Psoas muscle (tissue), 8 donors: ENCODE results near the gene SGO2. TPM values are rescaled to one million over a fixed set of nuclear protein-coding genes. Genes with fewer than 3 reads are reported as not detected.

ENCODE experiments used
- ATAC-seq, 4 donors: fragments of 200-7000 bp; cut with Tn5 transposase; one replicate each; pipeline ENCODE4 v1.9.1; 2020; ENCODE audit warnings: moderate library complexity in 3 of 4, mild to moderate bottlenecking in 2 of 4
- DNase-seq, 2 donors: peaks; one replicate each; pipeline ENCODE4 v3.0.0-alpha.2; 2020
- H3K27ac ChIP-seq: fragments of 200-600 bp; one replicate; pipeline ENCODE4 v1.8.0; 2022
- H3K27me3 ChIP-seq, 3 donors: fragments of 200-600 bp in 1 of 3; one replicate each; pipeline versions ENCODE4 v1.6.1 to v1.8.0; 2013 to 2022; ENCODE audit warnings: low read length in 2 of 3, mild to moderate bottlenecking in 2 of 3, moderate library complexity in 1 of 3; ENCODE audit not compliant: insufficient read depth in 3 of 3
- H3K36me3 ChIP-seq, 2 donors: fragments of 200-600 bp in 1 of 2; one replicate each; pipeline versions ENCODE4 v1.6.1 to v1.8.0; 2013 to 2022; ENCODE audit warnings: low read depth in 1 of 2, mild to moderate bottlenecking in 1 of 2, moderate library complexity in 1 of 2; ENCODE audit not compliant: insufficient read depth in 1 of 2
- H3K4me1 ChIP-seq: fragments of 200-600 bp; one replicate; pipeline ENCODE4 v1.8.0; 2022
- H3K4me3 ChIP-seq: fragments of 200-600 bp; one replicate; pipeline ENCODE4 v1.8.0; 2022; ENCODE audit warnings: mild to moderate bottlenecking
- H3K9me3 ChIP-seq: fragments of 200-600 bp; one replicate; pipeline ENCODE4 v1.8.0; 2022
- CTCF ChIP-seq: fragments of 200-600 bp; IDR thresholded peaks from one replicate; pipeline ENCODE4 v1.8.0; 2022; ENCODE audit warnings: antibody characterized with exemption
- WGBS, 3 donors: extraction: QIAGEN DNeasy Blood & Tissue Kit; methylation state at CpG; one replicate each; pipeline versions ENCODE4 v1.1.6 to v1.1.7; 2013; 5-methylcytosine and 5-hydroxymethylcytosine counted together
- intact Hi-C, 2 donors: fragments of 100-400 bp; cut with DNase I; formaldehyde crosslinking; loops; one replicate each; pipeline versions ENCODE4 v1.11.0 to v1.14.2; 2022
- polyA plus RNA-seq, 3 donors: library from polyadenylated mRNA; stranded (reverse); fragments of 200-250 nt; gene quantifications; one replicate each; pipeline ENCODE4 v1.2.3, GENCODE V29; 2013
- total RNA-seq, 4 donors: library from RNA; stranded (reverse); fragmentation: NEBNext Ultra II Directional in 2 of 4; extraction: Animal tissue kit (Norgen Biotek cat#: 25700) in 2 of 4; gene quantifications; one replicate each; pipeline versions ENCODE4 v1.2.1 to v1.2.4, GENCODE V29; 2021 to 2023
- donor health status: healthy with polysubstance abuse.
- donor health status: DM: no; HTN: no; CAD: no; lungs with moderate emphysema.
- donor health status: Bipolar disorder and iron deficiency.
- donor health status: healthy.
- donor health status: DM: yes; HTN: yes; CAD: no.
- donor health status: DM: no; HTN: no; CAD: no.
- donor health status: DM: no; HTN: no; CAD: no.
- donor health status: DM: yes; HTN: yes; CAD: no.

The SGO2 gene
- total and polyA plus RNA-seq, 7 donors = 0.22 to 2.6 (median 0.57) TPM

- H3K4me1 ChIP-seq = peaks cover 7% of the 10 kb centered on the region
- peaks cover 0 to 10% of the 10 kb centered on the region in 2 donors for H3K36me3 ChIP-seq
- DNase-seq (no peak), ATAC-seq (no peak)
- intact Hi-C loops = loop anchor here in 1 of 2 donors (5.0 kb wide), 1 partner anchor 175 kb away; the partner anchor contains the start of gene SPATS2L
- no peaks in the 10 kb centered on the region for H3K27me3 ChIP-seq
- TF ChIP-seq CTCF = no peak
- H3K27ac ChIP-seq = no peak overlapping the region
- H3K4me3 ChIP-seq = no peak overlapping the region
- no peaks in the 10 kb centered on the region for H3K9me3 ChIP-seq
These were observed 43.8 kb upstream of the SGO2 start for GRCh38 chr2:200482194-200482593.

GRCh38 chr2:200483729-200484198, 42.2 kb upstream of the SGO2 start:
- no peaks in the 10 kb centered on the region for H3K9me3 ChIP-seq
- H3K27me3 ChIP-seq = no peaks in the 10 kb centered on the region
- intact Hi-C loops = loop anchor here in 1 of 2 donors (5.0 kb wide), 1 partner anchor 176 kb away; the partner anchor contains the start of gene SPATS2L
- 66 to 73% (median 67%) methylated on average over 4 of the region's 4 CpGs for WGBS, 3 donors
- DNase-seq = no peak
- no peak overlapping the region for H3K4me3 ChIP-seq
- peaks cover 3% of the 10 kb centered on the region for H3K4me1 ChIP-seq
- no peak overlapping the region for H3K27ac ChIP-seq
- H3K36me3 ChIP-seq = peaks cover 0 to 7% of the 10 kb centered on the region in 2 donors
- TF ChIP-seq CTCF = no peak
- ATAC-seq = no peak

- 57 to 64% (median 59%) methylated on average over 3 of the region's 3 CpGs for WGBS, 3 donors
- ATAC-seq = no peak
- no peak overlapping the region for H3K4me3 ChIP-seq
- H3K27me3 ChIP-seq = no peaks in the 10 kb centered on the region
- TF ChIP-seq CTCF = no peak
- no peak overlapping the region for H3K27ac ChIP-seq
- intact Hi-C loops = loop anchor here in 1 of 2 donors (5.0 kb wide), 1 partner anchor 178 kb away; the partner anchor contains the start of gene SPATS2L
- no peak for DNase-seq
- peaks cover 2 to 9% of the 10 kb centered on the region in 2 donors for H3K36me3 ChIP-seq
- H3K4me1 ChIP-seq = peaks cover 3% of the 10 kb centered on the region
- H3K9me3 ChIP-seq = no peaks in the 10 kb centered on the region
These were observed 41.1 kb upstream of the SGO2 start for GRCh38 chr2:200484934-200485333.

- WGBS, 3 donors = 53 to 57% (median 54%) methylated on average over 2 of the region's 2 CpGs
- Histone ChIP-seq H3K4me1 (peaks cover 3% of the 10 kb centered on the region), H3K27me3 (no peaks in the 10 kb centered on the region), H3K4me3 (no peak overlapping the region), H3K9me3 (no peaks in the 10 kb centered on the region), H3K36me3 (peaks cover 5 to 23% of the 10 kb centered on the region in 2 donors), H3K27ac (no peak overlapping the region)
- TF ChIP-seq CTCF = no peak
- ATAC-seq (no peak), DNase-seq (no peak)
- intact Hi-C loops = no loop called here
These were observed 39.5 kb upstream of the SGO2 start for GRCh38 chr2:200486529-200486928.

- Histone ChIP-seq H3K36me3 (peaks cover 5 to 40% of the 10 kb centered on the region in 2 donors), H3K9me3 (no peaks in the 10 kb centered on the region), H3K27me3 (no peaks in the 10 kb centered on the region), H3K4me3 (no peak overlapping the region), H3K27ac (no peak overlapping the region), H3K4me1 (peaks cover 3% of the 10 kb centered on the region)
- TF ChIP-seq CTCF = no peak
- intact Hi-C loops = no loop called here
- WGBS, 3 donors = 61 to 73% (median 72%) methylated on average over 4 of the region's 4 CpGs
- ATAC-seq (no peak), DNase-seq (no peak)
These were observed 37.8 kb upstream of the SGO2 start for GRCh38 chr2:200488169-200488568.
